AG04450 (cell line): Measurements from ENCODE around the gene POT1. TPM values are rescaled to one million over a fixed set of nuclear protein-coding genes. Genes with fewer than 3 reads are reported as not detected.

ENCODE experiments used
- CTCF ChIA-PET: fragments of 300-600, 350-600 bp; formaldehyde crosslinking; extraction: SDS; loops from one replicate; lab custom pipeline; 2022; ENCODE audit warnings: antibody characterized with exemption, inconsistent platforms; lab: Charles Lee
- POLR2A ChIA-PET: fragments of 350-600 bp; formaldehyde crosslinking; extraction: SDS; loops from one replicate; lab custom pipeline; 2021; ENCODE audit warnings: antibody characterized with exemption, inconsistent platforms; lab: Yijun Ruan, JAX
- DNase-seq: peaks from one replicate; pipeline ENCODE4 v3.0.0-alpha.2; 2011; ENCODE audit warnings: low read depth, low spot score
- H3K27ac ChIP-seq: one replicate; pipeline ENCODE4 v1.5.1; 2012; ENCODE audit warnings: low read depth, low read length, control low read depth
- H3K27me3 ChIP-seq: one replicate; pipeline ENCODE4 v1.6.0; 2012; ENCODE audit warnings: low read length; ENCODE audit not compliant: control insufficient read depth, insufficient read depth
- H3K4me3 ChIP-seq: 2 replicates; pipeline ENCODE4 v1.5.1; 2011; ENCODE audit warnings: mild to moderate bottlenecking, low read depth, low read length, control low read depth
- H3K9me3 ChIP-seq: 2 replicates; pipeline ENCODE4 v1.5.1; 2012; ENCODE audit warnings: low read length; ENCODE audit not compliant: control insufficient read depth, insufficient read depth
- polyA plus RNA-seq: library from polyadenylated mRNA; depleted of rRNA; stranded (reverse); fragments of >200 nt; gene quantifications from 2 replicates; pipeline ENCODE4 v1.2.3, GENCODE V29; 2011
- TF ChIP-seq, protein P1 (sequence below): IDR thresholded peaks from 2 replicates; pipeline ENCODE4 v1.5.1; 2011; ENCODE audit warnings: low read depth, low read length, control low read depth, inconsistent platforms

The POT1 gene
- polyA plus RNA-seq, 1 experiment, result 36.5 TPM

DNA sequence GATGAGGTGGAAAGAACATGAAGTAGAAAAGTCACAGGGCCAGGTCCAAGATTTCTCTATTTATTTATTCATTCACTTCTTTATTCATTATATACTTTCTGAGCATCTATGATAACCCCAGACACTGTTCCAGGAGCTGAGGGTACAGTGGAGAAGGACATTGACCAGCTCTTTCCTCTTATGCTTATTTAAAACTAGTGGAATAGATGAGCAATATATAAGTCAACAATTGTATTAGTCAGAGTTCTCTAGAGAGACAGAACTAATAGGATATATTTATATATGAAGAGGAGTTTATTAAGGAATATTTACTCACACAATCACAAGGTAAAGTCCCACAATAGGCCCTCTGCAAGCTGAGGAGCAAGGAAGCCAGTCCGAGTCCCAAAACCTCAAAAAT lies 149.0 kb downstream of the POT1 start:
- no peak overlapping the region for H3K27ac ChIP-seq
- no peaks in the 10 kb centered on the region for H3K27me3 ChIP-seq
- H3K4me3 ChIP-seq, result no peak overlapping the region
- no peaks in the 10 kb centered on the region for H3K9me3 ChIP-seq
- TF ChIP-seq, protein P1, sequence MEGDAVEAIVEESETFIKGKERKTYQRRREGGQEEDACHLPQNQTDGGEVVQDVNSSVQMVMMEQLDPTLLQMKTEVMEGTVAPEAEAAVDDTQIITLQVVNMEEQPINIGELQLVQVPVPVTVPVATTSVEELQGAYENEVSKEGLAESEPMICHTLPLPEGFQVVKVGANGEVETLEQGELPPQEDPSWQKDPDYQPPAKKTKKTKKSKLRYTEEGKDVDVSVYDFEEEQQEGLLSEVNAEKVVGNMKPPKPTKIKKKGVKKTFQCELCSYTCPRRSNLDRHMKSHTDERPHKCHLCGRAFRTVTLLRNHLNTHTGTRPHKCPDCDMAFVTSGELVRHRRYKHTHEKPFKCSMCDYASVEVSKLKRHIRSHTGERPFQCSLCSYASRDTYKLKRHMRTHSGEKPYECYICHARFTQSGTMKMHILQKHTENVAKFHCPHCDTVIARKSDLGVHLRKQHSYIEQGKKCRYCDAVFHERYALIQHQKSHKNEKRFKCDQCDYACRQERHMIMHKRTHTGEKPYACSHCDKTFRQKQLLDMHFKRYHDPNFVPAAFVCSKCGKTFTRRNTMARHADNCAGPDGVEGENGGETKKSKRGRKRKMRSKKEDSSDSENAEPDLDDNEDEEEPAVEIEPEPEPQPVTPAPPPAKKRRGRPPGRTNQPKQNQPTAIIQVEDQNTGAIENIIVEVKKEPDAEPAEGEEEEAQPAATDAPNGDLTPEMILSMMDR, result no peak
- no peak for DNase-seq
- POLR2A ChIA-PET, result no interaction called here
- CTCF ChIA-PET, result interaction anchor here (0.7 kb wide), 1 partner anchor 610 kb away, joined by 5 read pairs; no protein-coding TSS in a partner anchor

DNA sequence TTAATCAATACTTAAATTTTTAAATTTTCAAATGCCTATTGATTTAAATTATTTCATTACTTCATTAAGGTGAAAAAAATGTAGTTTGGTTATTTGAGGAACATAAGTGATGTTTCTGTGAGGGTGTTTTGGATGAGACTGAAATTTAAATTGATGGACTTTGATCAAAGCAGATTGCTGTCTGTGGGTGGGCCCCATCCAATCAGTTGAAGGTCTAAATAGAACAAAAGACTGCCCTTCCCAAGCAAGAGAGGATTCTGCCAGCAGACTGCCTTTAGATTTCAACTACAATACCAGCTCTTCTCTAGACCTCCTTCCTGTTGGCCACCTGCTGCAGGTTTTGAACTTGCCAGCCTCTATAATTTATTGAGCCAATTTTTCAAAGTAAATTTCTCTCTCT lies 149.6 kb downstream of the POT1 start:
- Histone ChIP-seq H3K27me3 (no peaks in the 10 kb centered on the region), H3K9me3 (no peaks in the 10 kb centered on the region), H3K4me3 (no peak overlapping the region), H3K27ac (no peak overlapping the region)
- no peak for DNase-seq
- CTCF ChIA-PET, result interaction anchor here (0.7 kb wide), 1 partner anchor 625 kb away, joined by 5 read pairs; no protein-coding TSS in a partner anchor
- TF ChIP-seq, protein P1, result no peak
- POLR2A ChIA-PET, result no interaction called here

DNA sequence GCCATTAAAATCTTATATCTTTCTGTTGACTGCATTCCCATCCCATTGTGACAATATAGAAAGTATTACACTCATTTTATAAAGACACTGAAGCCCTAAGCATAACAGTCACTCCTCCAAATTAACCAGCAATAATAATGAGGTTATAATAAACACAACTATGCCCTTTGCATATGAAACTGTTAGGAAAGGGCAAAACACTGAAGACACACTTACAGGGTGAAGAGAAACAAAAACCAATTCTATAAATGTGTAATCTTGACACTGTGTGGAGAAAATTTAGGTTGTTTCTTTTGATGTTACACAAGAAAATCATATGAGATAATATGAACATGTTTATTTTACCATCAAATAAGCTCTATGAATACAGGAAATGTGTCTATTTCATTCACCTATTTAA lies 150.0 kb downstream of the POT1 start:
- TF ChIP-seq, protein P1, result no peak
- DNase-seq, result no peak
- H3K4me3 ChIP-seq, result no peak overlapping the region
- ChIA-PET POLR2A (interaction anchor here (0.6 kb wide), 1 partner anchor 41 kb away, joined by 5 read pairs; no protein-coding TSS in a partner anchor), CTCF (interaction anchor here (0.7 kb wide), 1 partner anchor 625 kb away, joined by 5 read pairs; no protein-coding TSS in a partner anchor)
- no peak overlapping the region for H3K27ac ChIP-seq
- no peaks in the 10 kb centered on the region for H3K27me3 ChIP-seq
- no peaks in the 10 kb centered on the region for H3K9me3 ChIP-seq

DNA sequence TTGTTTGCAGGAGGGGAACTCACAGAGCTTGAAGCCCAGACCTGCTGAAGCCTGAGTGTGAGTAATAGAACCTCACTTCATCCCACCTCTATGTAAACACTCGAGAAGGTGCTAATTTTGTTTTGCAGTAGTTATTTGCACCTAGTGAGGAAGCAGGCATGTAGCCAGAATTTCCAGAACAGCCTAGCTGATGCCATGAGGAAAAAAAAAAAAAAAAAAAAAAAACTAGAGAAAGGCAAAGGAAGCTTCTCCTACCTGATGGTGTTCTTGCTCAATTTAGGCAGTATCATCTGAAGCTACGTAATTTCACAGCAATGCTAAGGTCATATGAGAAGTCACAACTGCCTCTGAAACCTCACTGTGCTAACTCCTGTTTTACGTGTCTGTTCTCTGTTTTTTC lies 150.4 kb downstream of the POT1 start:
- Histone ChIP-seq H3K27ac (no peak overlapping the region), H3K27me3 (no peaks in the 10 kb centered on the region), H3K4me3 (no peak overlapping the region), H3K9me3 (no peaks in the 10 kb centered on the region)
- ChIA-PET POLR2A (interaction anchor here (0.6 kb wide), 1 partner anchor 40 kb away, joined by 5 read pairs; no protein-coding TSS in a partner anchor), CTCF (interaction anchor here (0.8 kb wide), 1 partner anchor 13 kb away, joined by 3 read pairs; no protein-coding TSS in a partner anchor)
- no peak for DNase-seq
- TF ChIP-seq, protein P1, result no peak

DNA sequence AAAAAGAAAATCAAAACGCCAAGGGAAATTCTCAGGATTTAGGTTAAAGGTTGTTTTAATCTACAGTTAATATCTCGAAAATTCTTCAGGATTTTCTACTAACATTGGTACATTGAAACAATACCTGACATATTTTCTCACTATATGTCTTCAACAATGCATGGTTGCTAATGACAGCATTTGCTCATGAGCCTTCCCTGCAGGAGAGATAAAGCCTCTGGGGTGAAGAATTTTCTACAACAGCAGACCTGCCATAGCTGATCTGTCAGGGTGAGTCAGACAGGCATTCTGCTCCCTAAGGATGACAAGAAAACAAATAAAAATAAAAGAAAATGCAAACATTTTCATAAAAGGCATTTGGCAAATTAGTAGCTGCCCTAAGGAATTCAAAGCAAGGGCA lies 152.4 kb downstream of the POT1 start:
- CTCF ChIA-PET, result interaction anchor here (0.5 to 2.3 kb wide), 8 partner anchors 8 to 622 kb away, joined by 3 to 14 read pairs (median 6); partner anchors contain the start of gene GPR37
- no peak overlapping the region for H3K27ac ChIP-seq
- POLR2A ChIA-PET, result no interaction called here
- DNase-seq, result no peak
- H3K4me3 ChIP-seq, result no peak overlapping the region
- no peaks in the 10 kb centered on the region for H3K27me3 ChIP-seq
- TF ChIP-seq, protein P1, result no peak
- no peaks in the 10 kb centered on the region for H3K9me3 ChIP-seq
